ENCODE measurements around the gene CNGA3. TPM values are rescaled to one million over a fixed set of nuclear protein-coding genes. Genes with fewer than 3 reads are reported as not detected.

The CNGA3 gene
- total RNA-seq, 4 donors from 2014 or later, result 0.25 to 0.47 TPM; not detected in 2

- DNase-seq (ENCODE audit: low spot score) (no peak), ATAC-seq (ENCODE audit: low FRiP score) (no peak)
- TF ChIP-seq CTCF (IDR thresholded peaks at IDR 0.05), result no peak
These were observed 35.8 kb downstream of the CNGA3 start for GRCh38 chr2:98382086-98382485.

- no peak for TF ChIP-seq CTCF (IDR thresholded peaks at IDR 0.05)
- ATAC-seq (ENCODE audit: low FRiP score), result no peak
- DNase-seq (ENCODE audit: low spot score), result no peak
These were observed 36.5 kb downstream of the CNGA3 start for GRCh38 chr2:98382739-98383138.

GRCh38 chr2:98383166-98383565, 36.9 kb downstream of the CNGA3 start:
- no peak for TF ChIP-seq CTCF (IDR thresholded peaks at IDR 0.05)
- ATAC-seq (ENCODE audit: low FRiP score) (no peak), DNase-seq (ENCODE audit: low spot score) (no peak)

GRCh38 chr2:98385050-98385699, 38.9 kb downstream of the CNGA3 start:
- ATAC-seq (ENCODE audit: low FRiP score) (peak; percentile 51), DNase-seq (ENCODE audit: low spot score) (peak; percentile 32)
- peak in 2 of 3 donors; percentile 46 to 73 for TF ChIP-seq CTCF (IDR thresholded peaks at IDR 0.05)

GRCh38 chr2:98387478-98387877, 41.2 kb downstream of the CNGA3 start:
- DNase-seq (ENCODE audit: low spot score) (no peak), ATAC-seq (ENCODE audit: low FRiP score) (no peak)
- TF ChIP-seq CTCF (IDR thresholded peaks at IDR 0.05), result no peak

GRCh38 chr2:98388081-98388480, 41.8 kb downstream of the CNGA3 start:
- DNase-seq (ENCODE audit: low spot score) (no peak), ATAC-seq (ENCODE audit: low FRiP score) (no peak)

More at GRCh38 chr2:98388081-98388480, 41.8 kb downstream of the CNGA3 start:
- TF ChIP-seq CTCF (IDR thresholded peaks at IDR 0.05), result no peak
